K562 (cell line): ENCODE data around the gene LONP1. TPM values are rescaled to one million over a fixed set of nuclear protein-coding genes. Genes with fewer than 3 reads are reported as not detected.
A peak's percentile ranks its signal among the peaks of the same experiment; 100 is the strongest.

ENCODE experiments used
- ATAC-seq: fragments of 200-7000 bp; cut with Tn5 transposase; 3 replicates; pipeline ENCODE4 v1.9.1; 2020; ENCODE audit warnings: moderate library complexity
- BruUV-seq: library from RNA; stranded (reverse); fragments of 400-500 nt; replicated peaks from 2 replicates; lab custom pipeline; 2021; lab: Mats Ljungman, UMichigan
- CTCF ChIA-PET: fragments of 300-600 bp; formaldehyde crosslinking; extraction: SDS; loops from one replicate; lab custom pipeline; 2021; ENCODE audit warnings: low intra/inter-chr PET ratio; lab: Yijun Ruan, JAX
- POLR2A ChIA-PET: fragments of 300-600, 350-650 bp; sonication (Branson Sonifier 250); formaldehyde crosslinking; extraction: SDS; loops from one replicate; lab custom pipeline; 2021; ENCODE audit warnings: antibody characterized with exemption, inconsistent platforms; lab: Yijun Ruan, JAX
- DNase-seq, 4 experiments: peaks; one replicate each; pipeline versions ENCODE4 v3.0.0 to v3.0.0-alpha.2; 2011 to 2018; ENCODE audit warnings: low spot score in 3 of 4, mixed read lengths in 3 of 4; ENCODE audit errors: extremely low read depth in 1 of 4
- FAIRE-seq: peaks from 2 replicates; lab custom pipeline; 2011; peaks lifted over from hg19 to GRCh38; lab: Jason Lieb, UNC
- H2AFZ ChIP-seq: 2 replicates; pipeline ENCODE4 v1.6.0; 2011; ENCODE audit warnings: low read depth, low read length, control low read depth, inconsistent platforms
- H3K27ac ChIP-seq: fragments of 200-600 bp; 3 replicates; pipeline ENCODE4 v1.8.0; 2011; ENCODE audit warnings: low read depth, mild to moderate bottlenecking, control low read depth, inconsistent platforms, low read length, moderate library complexity, mixed read lengths; ENCODE audit errors: extremely low read depth
- H3K27me3 ChIP-seq, 2 experiments: fragments of 300-600 bp in 1 of 2; 2 replicates in 1 of 2; 3 replicates in 1 of 2; pipeline versions ENCODE4 v1.6.0 to v1.8.0; 2011; ENCODE audit warnings: inconsistent platforms in 2 of 2, low read length in 2 of 2, mild to moderate bottlenecking in 1 of 2, mixed read lengths in 1 of 2, moderate library complexity in 1 of 2; ENCODE audit not compliant: control insufficient read depth in 2 of 2, insufficient read depth in 2 of 2
- H3K36me3 ChIP-seq: fragments of 300-600 bp; 3 replicates; pipeline ENCODE4 v1.8.0; 2011; ENCODE audit warnings: mild to moderate bottlenecking, low read length, inconsistent platforms; ENCODE audit not compliant: control insufficient read depth, insufficient read depth
- H3K4me1 ChIP-seq, 2 experiments: fragments of 200-600 bp in 1 of 2; replicated peaks in 1 of 2; 2 replicates in 1 of 2; 3 replicates in 1 of 2; pipeline versions ENCODE4 v1.5.1 to v1.8.0; 2011; ENCODE audit warnings: inconsistent platforms in 2 of 2, low read length in 2 of 2, mild to moderate bottlenecking in 1 of 2, mixed read lengths in 1 of 2, moderate library complexity in 1 of 2; ENCODE audit not compliant: control insufficient read depth in 2 of 2, insufficient read depth in 2 of 2
- H3K4me2 ChIP-seq: 2 replicates; pipeline ENCODE4 v1.6.1; 2011; ENCODE audit warnings: low read length, control low read depth, inconsistent platforms, mixed read lengths; ENCODE audit not compliant: insufficient read depth
- H3K4me3 ChIP-seq: fragments of 200-600 bp; sonication (generic), shearing (Covaris generic); 2 replicates; pipeline ENCODE4 v1.5.1; 2016; ENCODE audit warnings: control low read depth, inconsistent platforms
- H3K79me2 ChIP-seq: fragments of 200-600 bp; 3 replicates; pipeline ENCODE4 v1.8.0; 2011; ENCODE audit warnings: low read length, inconsistent platforms; ENCODE audit not compliant: control insufficient read depth, insufficient read depth
- H3K9ac ChIP-seq, 2 experiments: 2 replicates each; pipeline versions ENCODE4 v1.6.0 to v1.6.1; 2011; ENCODE audit warnings: low read depth in 2 of 2, low read length in 2 of 2, control low read depth in 1 of 2, inconsistent platforms in 1 of 2, mild to moderate bottlenecking in 1 of 2, mixed read lengths in 1 of 2; ENCODE audit not compliant: insufficient read depth in 1 of 2
- H3K9me1 ChIP-seq: one replicate; pipeline ENCODE4 v1.6.0; 2011; ENCODE audit warnings: inconsistent platforms, mild to moderate bottlenecking, low read length, moderate library complexity; ENCODE audit not compliant: control insufficient read depth, insufficient read depth
- H3K9me3 ChIP-seq: replicated peaks from 2 replicates; pipeline ENCODE4 v1.5.1; 2011; ENCODE audit warnings: low read depth, low read length, inconsistent platforms; ENCODE audit not compliant: control insufficient read depth, insufficient read depth
- H4K20me1 ChIP-seq: replicated peaks from 2 replicates; pipeline ENCODE4 v1.6.1; 2011; ENCODE audit warnings: low read length, inconsistent platforms, mixed read lengths; ENCODE audit not compliant: control insufficient read depth, insufficient read depth
- EHMT2 ChIP-seq: fragments of 450-650 bp; IDR thresholded peaks from 2 replicates; pipeline ENCODE4 v1.6.1; 2018; ENCODE audit warnings: antibody characterized with exemption
- ELF4 ChIP-seq: fragments of 450-650 bp; formaldehyde crosslinking; IDR thresholded peaks from 2 replicates; pipeline ENCODE4 v1.4.0; 2022; ENCODE audit warnings: missing genetic modification characterization
- FOXA1 ChIP-seq: fragments of 450-650 bp; IDR thresholded peaks from 2 replicates; pipeline ENCODE4 v1.6.1; 2016; ENCODE audit warnings: mild to moderate bottlenecking, borderline replicate concordance
- FOXA3 ChIP-seq, 2 experiments: fragments of 450-650 bp in 1 of 2; sonication (generic) in 1 of 2; formaldehyde crosslinking; IDR thresholded peaks in 1 of 2; conservative IDR thresholded peaks in 1 of 2; 2 replicates each; pipeline versions ENCODE4 v1.4.0 to v1.8.0; 2020 to 2022; ENCODE audit warnings: mild to moderate bottlenecking in 2 of 2, missing genetic modification reagents in 1 of 2
- GATAD2B ChIP-seq: fragments of 450-650 bp; IDR thresholded peaks from 2 replicates; pipeline ENCODE4 v1.6.1; 2017; ENCODE audit warnings: mild to moderate bottlenecking, borderline replicate concordance
- POLR2A ChIP-seq: fragments of 450-650 bp; conservative IDR thresholded peaks from 2 replicates; pipeline ENCODE4 v1.6.1; 2016
- POLR2B ChIP-seq: fragments of 450-650 bp; IDR thresholded peaks from 2 replicates; pipeline ENCODE4 v1.6.1; 2018; ENCODE audit warnings: low read depth; ENCODE audit not compliant: partially characterized antibody
- SREBF2 ChIP-seq: sonication (generic); formaldehyde crosslinking; IDR thresholded peaks from 2 replicates; pipeline ENCODE4 v1.4.0; 2020; ENCODE audit warnings: mild to moderate bottlenecking, missing genetic modification reagents
- STAG1 ChIP-seq: sonication (generic); formaldehyde crosslinking; IDR thresholded peaks from 2 replicates; pipeline ENCODE4 v1.5.0; 2020; ENCODE audit warnings: missing genetic modification reagents, borderline replicate concordance
- SUPT5H ChIP-seq: fragments of 450-650 bp; IDR thresholded peaks from 2 replicates; pipeline ENCODE4 v1.6.1; 2016
- TCFL5 ChIP-seq: fragments of 250-450 bp; sonication (Bioruptor Pico); conservative IDR thresholded peaks from 2 replicates; pipeline ENCODE4 v1.6.1; 2021; ENCODE audit warnings: mild to moderate bottlenecking, moderate library complexity, matching md5 sums
- THRB ChIP-seq: fragments of 450-650 bp; formaldehyde crosslinking; conservative IDR thresholded peaks from 2 replicates; pipeline ENCODE4 v1.4.0; 2022; ENCODE audit warnings: mild to moderate bottlenecking, missing genetic modification characterization
- ZBTB26 ChIP-seq: fragments of 450-650 bp; formaldehyde crosslinking; IDR thresholded peaks from 2 replicates; pipeline ENCODE4 v1.4.0; 2022; ENCODE audit warnings: missing genetic modification characterization
- WGBS: fragments of 100-300 bp; shearing (Covaris generic); methylation state at CpG from one replicate; pipeline ENCODE4 v1.1.6; 2016; ENCODE audit warnings: low coverage, mixed read lengths; ENCODE audit not compliant: insufficient coverage; ENCODE audit errors: missing lambda C conversion rate; 5-methylcytosine and 5-hydroxymethylcytosine counted together
- in situ Hi-C: fragments of 300-500 bp; cut with MboI; formaldehyde crosslinking; loops from 4 replicates; pipeline ENCODE4 v1.15.0; 2018; ENCODE audit warnings: inconsistent platforms, mixed read lengths
- intact Hi-C: fragments of 100-400 bp; cut with micrococcal nuclease; formaldehyde crosslinking; loops from 2 replicates; pipeline ENCODE4 v1.14.2; 2022
- polyA plus RNA-seq, 8 experiments: library from polyadenylated mRNA; depleted of rRNA in 4 of 8; stranded (reverse) in 5 of 8; unstranded in 3 of 8; fragments of >200 nt; fragmentation: Nextera tagmentation in 2 of 8; fragmentation: Illumina TruSeq in 1 of 8; extraction: Ambion mirVana in 2 of 8; extraction: Trizol in 1 of 8; gene quantifications; 2 replicates each; pipeline versions ENCODE4 v1.2.1 to v1.2.3, GENCODE V29; 2011 to 2014; ENCODE audit warnings: inconsistent platforms in 1 of 8, missing spikeins in 1 of 8
- total RNA-seq, 7 experiments: library from RNA; depleted of rRNA in 6 of 7; stranded (reverse); fragments of >200 nt in 6 of 7; fragmentation: Illumina TruSeq in 2 of 7; extraction: Trizol in 2 of 7; gene quantifications; 2 replicates each; pipeline versions ENCODE4 v1.2.1 to v1.2.3, GENCODE V29; 2011 to 2021; ENCODE audit warnings: low replicate concordance in 1 of 7

LONP1 gene
- total and polyA plus RNA-seq, 9 of the 15 experiments (the other 6 are each of a cell fraction or from before 2014, with no cell fraction given) = 1.1 to 238 (median 84.5) TPM

DNA sequence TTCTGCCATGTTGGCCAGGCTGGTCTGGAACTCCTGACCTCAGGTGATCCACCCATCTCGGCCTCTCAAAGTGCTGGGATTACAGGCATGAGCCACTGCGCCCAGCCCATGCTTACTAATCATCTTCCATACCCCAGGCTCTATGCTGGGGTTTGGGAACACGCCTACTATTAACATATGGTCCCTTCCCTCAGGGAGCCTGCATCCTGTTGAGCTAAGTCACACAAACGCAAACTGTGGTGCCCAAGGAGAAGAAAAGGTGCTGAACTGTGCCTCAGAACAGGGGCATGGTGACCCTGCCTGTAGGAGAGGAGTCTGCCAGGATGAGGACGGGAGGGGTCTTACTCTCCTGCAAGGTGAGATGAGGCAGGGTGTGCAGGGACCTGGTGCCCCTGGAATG, 45.2 kb downstream of the LONP1 start:
- TF ChIP-seq FOXA1 (no peak), STAG1 (CRISPR knock-in tag) (no peak), FOXA3 (CRISPR knock-in tag; conservative IDR thresholded peaks at IDR 0.05 in 1 of 2, IDR thresholded peaks at IDR 0.05 in 1 of 2) (no peak), SREBF2 (CRISPR knock-in tag) (no peak)
- DNase-seq (no peak), FAIRE-seq (peak; percentile 11), ATAC-seq (no peak)
- Histone ChIP-seq H2AFZ (no peak overlapping the region), H3K9me3 (no peaks in the 10 kb centered on the region), H4K20me1 (no peaks in the 10 kb centered on the region; the same call in 1 of the 2 replicates), H3K36me3 (peaks cover 23% of the 10 kb centered on the region; the same call in 2 of the 3 replicates), H3K79me2 (peaks cover 7% of the 10 kb centered on the region), H3K27me3 (no peaks in the 10 kb centered on the region), H3K4me1 (peaks cover 16 to 41% of the 10 kb centered on the region in 2 experiments), H3K9me1 (no peaks in the 10 kb centered on the region), H3K4me2 (no peak overlapping the region), H3K27ac (no peak overlapping the region), H3K9ac (peak overlapping the region in 1 of 2 experiments; percentile 10; a peak in 1 of 4 replicates), H3K4me3 (no peak overlapping the region)
- CTCF ChIA-PET = no interaction called here
- intact Hi-C loops (no loop called here), in situ Hi-C loops (no loop called here)
- BruUV-seq = no TSS peak
- whole genome bisulfite sequencing = 48% methylated on average over 5 of the region's 5 CpGs
- POLR2A ChIA-PET = interaction anchor here (0.6 to 2.8 kb wide), 5 partner anchors 12 to 590 kb away, joined by 3 to 9 read pairs (median 3); partner anchors contain the start of gene RPL36

- Histone ChIP-seq H3K9me3 (no peaks in the 10 kb centered on the region), H3K27me3 (no peaks in the 10 kb centered on the region), H3K4me1 (peaks cover 10 to 33% of the 10 kb centered on the region in 2 experiments; a peak in 4 of 5 replicates), H3K27ac (no peak overlapping the region), H3K4me2 (no peak overlapping the region), H2AFZ (no peak overlapping the region)
- intact Hi-C loops = no loop called here
- no peak for ATAC-seq
- POLR2A ChIA-PET = no interaction called here
- TF ChIP-seq GATAD2B (no peak), POLR2A (peak; percentile 39), ZBTB26 (CRISPR knock-in tag) (peak; percentile 10; the same call in 1 of the 2 replicates), ELF4 (0 out of 2 replicates have a peak, but pooled peaks have one; percentile 43), TCFL5 (CRISPR knock-in tag) (no peak), POLR2B (peak; percentile 43), SUPT5H (peak; percentile 36; the same call in 1 of the 2 replicates), EHMT2 (peak; percentile 55; the same call in 1 of the 2 replicates), THRB (CRISPR knock-in tag) (peak; percentile 63; the same call in 1 of the 2 replicates)
- TF ChIP-seq, all 486 proteins: peak for 7
- 89% methylated on average over 1 of the region's 1 CpG for WGBS
- no TSS peak for BruUV-seq
- CTCF ChIA-PET = no interaction called here
- H3K79me2 ChIP-seq = no peaks in the 10 kb centered on the region
- no peaks in the 10 kb centered on the region for H3K9me1 ChIP-seq
- in situ Hi-C loops = no loop called here
- no peak for DNase-seq
- H3K4me3 ChIP-seq = no peak overlapping the region
- FAIRE-seq = peak; percentile 44
- no peak overlapping the region for H3K9ac ChIP-seq
- peaks cover 28% of the 10 kb centered on the region; the same call in 2 of the 3 replicates for H3K36me3 ChIP-seq
- H4K20me1 ChIP-seq = no peaks in the 10 kb centered on the region; the same call in 1 of the 2 replicates
These were observed 46.2 kb downstream of the LONP1 start for GRCh38 chr19:5673752-5674151.
